NT2/D1 (cell line): ENCODE measurements around the gene TSKS.

ENCODE experiments used
- YY1 ChIP-seq: IDR thresholded peaks from 2 replicates; pipeline ENCODE4 v1.6.1; 2011; ENCODE audit not compliant: insufficient read length, insufficient read depth
- ZNF274 ChIP-seq: IDR thresholded peaks from 2 replicates; pipeline ENCODE4 v1.6.1; 2011; ENCODE audit warnings: mild to moderate bottlenecking, low read depth, low read length

DNA sequence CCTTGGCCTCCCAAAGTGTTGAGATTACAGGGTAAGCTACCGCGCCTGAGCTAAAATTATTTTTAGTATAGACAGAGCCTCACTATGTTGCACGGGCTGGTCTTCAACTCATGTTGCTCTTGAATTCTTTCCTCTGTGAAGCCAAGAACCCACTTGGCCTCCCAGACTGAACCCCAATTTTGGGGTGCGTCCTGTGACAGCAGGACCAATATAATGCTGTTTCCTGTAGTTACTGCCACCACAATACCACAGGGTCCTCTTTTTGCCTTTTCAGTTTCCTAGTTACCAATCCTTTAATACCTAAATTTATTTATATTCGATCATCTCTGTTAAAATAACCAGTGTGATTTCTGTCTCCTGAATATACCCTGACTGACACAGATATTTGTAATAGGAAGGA, 32.9 kb downstream of the TSKS start:
- TF ChIP-seq ZNF274 (no peak), YY1 (no peak)
